RWPE2 (cell line): ENCODE results near the gene PRTFDC1.

Source experiments
- ATAC-seq: fragments of 200-7000 bp; cut with Tn5 transposase; 3 replicates; pipeline ENCODE4 v1.9.1; 2021; ENCODE audit warnings: low read depth
- DNase-seq: peaks from one replicate; pipeline ENCODE4 v3.0.0-alpha.2; 2020; ENCODE audit warnings: low spot score
- H3K27ac ChIP-seq: fragments of 450-650 bp; 2 replicates; pipeline ENCODE4 v1.5.1; 2017; ENCODE audit warnings: mild to moderate bottlenecking; ENCODE audit not compliant: poor library complexity, severe bottlenecking
- H3K27me3 ChIP-seq: fragments of 250-450 bp; sonication (Bioruptor Pico); 2 replicates; pipeline ENCODE4 v1.5.1; 2021; ENCODE audit warnings: mild to moderate bottlenecking, moderate library complexity; ENCODE audit not compliant: insufficient read depth, poor library complexity, severe bottlenecking
- H3K36me3 ChIP-seq: fragments of 250-450 bp; sonication (Bioruptor Pico); 2 replicates; pipeline ENCODE4 v1.5.1; 2020; ENCODE audit warnings: low read depth, mild to moderate bottlenecking, moderate library complexity
- H3K4me1 ChIP-seq: fragments of 250-450 bp; sonication (Bioruptor Pico); 2 replicates; pipeline ENCODE4 v1.5.1; 2021; ENCODE audit warnings: mild to moderate bottlenecking, moderate library complexity; ENCODE audit not compliant: insufficient read depth, poor library complexity, severe bottlenecking
- H3K4me3 ChIP-seq: fragments of 250-450 bp; sonication (Bioruptor Pico); 2 replicates; pipeline ENCODE4 v1.5.1; 2021; ENCODE audit warnings: mild to moderate bottlenecking, moderate library complexity; ENCODE audit not compliant: severe bottlenecking
- H3K9me3 ChIP-seq: fragments of 250-450 bp; sonication (Bioruptor Pico); 2 replicates; pipeline ENCODE4 v1.5.1; 2021; ENCODE audit warnings: mild to moderate bottlenecking, moderate library complexity; ENCODE audit not compliant: severe bottlenecking
- CTCF ChIP-seq: fragments of 450-650 bp; IDR thresholded peaks from one replicate; pipeline ENCODE4 v1.5.1; 2017; ENCODE audit warnings: mild to moderate bottlenecking, moderate library complexity; ENCODE audit not compliant: poor library complexity, severe bottlenecking

Gene PRTFDC1

GRCh38 chr10:24968349-24968748, 15.9 kb upstream of the PRTFDC1 start:
- DNase-seq (no peak), ATAC-seq (no peak)
- no peak overlapping the region for H3K4me3 ChIP-seq
- TF ChIP-seq CTCF = no peak
- no peaks in the 10 kb centered on the region for H3K27me3 ChIP-seq
- peaks cover 5% of the 10 kb centered on the region for H3K4me1 ChIP-seq
- H3K9me3 ChIP-seq = no peaks in the 10 kb centered on the region
- no peaks in the 10 kb centered on the region for H3K36me3 ChIP-seq
- H3K27ac ChIP-seq = no peak overlapping the region

- Histone ChIP-seq H3K4me3 (no peak overlapping the region), H3K27me3 (no peaks in the 10 kb centered on the region), H3K4me1 (peaks cover 8% of the 10 kb centered on the region), H3K36me3 (no peaks in the 10 kb centered on the region), H3K27ac (no peak overlapping the region), H3K9me3 (no peaks in the 10 kb centered on the region)
- DNase-seq (no peak), ATAC-seq (no peak)
- no peak for TF ChIP-seq CTCF
Measured at GRCh38 chr10:24966962-24967481, 14.6 kb upstream of the PRTFDC1 start.

DNA sequence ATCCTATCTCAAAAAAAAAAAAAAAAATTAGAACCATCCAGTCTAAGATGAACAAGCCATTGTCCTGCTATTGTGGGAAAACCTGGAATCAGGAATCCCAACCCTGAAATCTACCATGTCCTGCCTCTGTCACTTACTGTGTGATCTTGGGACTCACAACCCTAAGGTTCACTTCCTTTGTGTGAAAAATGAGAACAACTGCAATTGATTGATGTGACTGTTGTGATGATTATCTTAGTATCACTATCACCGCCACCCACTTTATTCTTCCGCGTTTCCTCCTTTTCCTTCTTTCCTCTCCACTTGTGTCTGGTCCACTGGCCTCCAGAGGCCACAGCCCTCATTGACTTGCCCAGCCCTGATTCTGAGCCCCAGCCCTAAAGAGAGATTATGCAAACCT, 12.6 kb upstream of the PRTFDC1 start:
- no peak overlapping the region for H3K27ac ChIP-seq
- H3K36me3 ChIP-seq = no peaks in the 10 kb centered on the region
- no peak for TF ChIP-seq CTCF
- no peaks in the 10 kb centered on the region for H3K9me3 ChIP-seq
- peaks cover 8% of the 10 kb centered on the region for H3K4me1 ChIP-seq
- DNase-seq (no peak), ATAC-seq (no peak)
- no peaks in the 10 kb centered on the region for H3K27me3 ChIP-seq
- H3K4me3 ChIP-seq = no peak overlapping the region

DNA sequence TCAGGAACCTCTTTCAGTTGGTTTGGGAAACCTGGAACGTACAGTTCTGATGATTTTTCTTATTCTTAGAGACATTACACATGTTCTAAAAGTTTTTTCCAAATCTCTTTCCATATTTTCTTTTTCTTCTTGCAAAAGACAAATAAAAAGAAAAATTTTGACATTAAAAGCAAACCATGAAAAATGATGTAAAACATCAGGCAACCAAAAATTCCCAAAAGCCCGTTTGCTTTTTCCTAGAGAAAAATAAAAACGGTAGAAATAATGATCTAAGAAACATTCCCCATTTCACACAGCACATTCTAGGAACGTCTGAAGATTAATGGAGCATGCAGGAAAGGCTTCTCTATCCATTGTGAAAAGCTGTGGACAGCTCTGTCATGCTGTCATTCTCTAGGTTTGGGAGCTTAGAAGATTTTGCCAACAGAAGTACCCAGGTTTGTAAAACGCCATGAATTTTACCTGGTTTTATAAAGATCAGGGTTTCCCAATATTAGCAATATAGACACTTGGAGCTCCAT, 11.2 kb upstream of the PRTFDC1 start:
- TF ChIP-seq CTCF = no peak
- Histone ChIP-seq H3K4me1 (peaks cover 14% of the 10 kb centered on the region), H3K4me3 (no peak overlapping the region), H3K9me3 (no peaks in the 10 kb centered on the region), H3K27me3 (no peaks in the 10 kb centered on the region), H3K27ac (peak overlapping the region; percentile 20), H3K36me3 (no peaks in the 10 kb centered on the region)
- no peak for DNase-seq
- ATAC-seq = no peak

DNA sequence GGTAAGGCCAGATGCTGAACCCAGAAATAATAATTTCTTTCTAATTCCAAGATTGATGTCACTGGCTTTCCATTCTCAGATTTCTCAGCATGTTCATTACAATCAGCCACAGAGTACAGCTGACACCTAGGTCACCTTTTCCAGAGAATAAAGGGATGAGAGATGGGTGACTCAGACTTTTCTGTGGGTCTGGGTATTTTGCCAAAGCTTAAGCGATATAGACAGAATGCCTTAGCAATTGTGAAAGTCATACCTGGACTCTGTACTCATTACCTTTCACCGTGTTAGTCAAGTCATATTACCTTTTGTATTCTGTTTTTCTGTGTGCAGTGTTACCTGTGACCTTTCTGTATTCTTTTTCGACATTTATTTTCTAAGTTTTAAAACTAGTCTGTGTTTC, 10.6 kb upstream of the PRTFDC1 start:
- TF ChIP-seq CTCF = no peak
- H3K9me3 ChIP-seq = no peaks in the 10 kb centered on the region
- H3K4me3 ChIP-seq = no peak overlapping the region
- H3K27me3 ChIP-seq = no peaks in the 10 kb centered on the region
- H3K27ac ChIP-seq = peak overlapping the region; percentile 20
- H3K36me3 ChIP-seq = no peaks in the 10 kb centered on the region
- DNase-seq (no peak), ATAC-seq (peak; percentile 96)
- peaks cover 18% of the 10 kb centered on the region for H3K4me1 ChIP-seq
